NCI-H345 (cell line): Measurements from ENCODE around the gene FADS2.

Source experiments
- DNase-seq: peaks from one replicate; lab custom pipeline; 2025; lab: John Stamatoyannopoulos, UW

Gene FADS2

DNA sequence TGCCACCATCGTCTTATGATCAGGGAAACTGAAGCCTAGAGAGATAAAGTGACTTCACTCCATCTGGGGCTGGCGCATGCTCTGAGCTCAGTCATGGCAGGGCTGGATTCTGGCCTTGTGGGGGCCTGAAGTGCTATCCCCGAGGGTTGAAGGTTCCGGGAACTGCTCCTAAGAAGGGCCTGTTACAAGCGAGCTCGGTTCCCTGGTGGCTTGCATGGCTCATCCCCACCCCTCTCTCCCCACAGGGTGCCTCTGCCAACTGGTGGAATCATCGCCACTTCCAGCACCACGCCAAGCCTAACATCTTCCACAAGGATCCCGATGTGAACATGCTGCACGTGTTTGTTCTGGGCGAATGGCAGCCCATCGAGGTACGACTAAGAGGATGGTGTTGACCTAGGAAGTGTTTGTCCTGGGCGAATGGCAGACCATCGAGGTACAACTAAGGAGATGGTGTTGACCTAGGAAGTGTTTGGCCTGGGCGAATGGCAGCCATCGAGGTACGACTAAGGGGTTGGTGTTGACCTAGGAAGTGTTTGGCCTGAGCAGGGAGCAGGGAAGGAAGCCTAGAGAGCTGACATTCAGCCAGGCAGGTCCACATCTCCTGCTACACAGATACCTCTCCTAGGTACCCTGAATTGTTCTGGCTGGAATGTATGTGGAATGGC lies 19.9 kb downstream of the FADS2 start:
- no peak for DNase-seq

DNA sequence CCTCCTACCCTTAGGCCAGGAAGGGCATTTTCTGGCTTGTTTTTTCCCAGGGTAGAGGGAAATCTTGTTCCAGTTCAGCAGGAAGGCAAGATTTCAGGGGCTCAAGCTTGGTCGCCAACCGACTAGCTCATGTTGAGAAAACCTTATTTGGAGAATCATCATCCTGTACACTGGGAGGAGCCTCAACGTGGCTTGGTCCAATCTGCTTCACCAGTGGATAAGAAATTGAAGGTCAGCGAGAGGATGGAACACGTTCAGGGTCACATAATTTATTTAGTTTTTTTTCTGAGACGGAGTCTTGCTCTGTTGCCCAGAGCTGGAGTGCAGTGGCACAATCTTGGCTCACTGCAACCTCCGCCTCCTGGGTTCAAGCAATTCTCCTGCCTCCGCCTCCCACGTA lies 20.5 kb downstream of the FADS2 start:
- no peak for DNase-seq

DNA sequence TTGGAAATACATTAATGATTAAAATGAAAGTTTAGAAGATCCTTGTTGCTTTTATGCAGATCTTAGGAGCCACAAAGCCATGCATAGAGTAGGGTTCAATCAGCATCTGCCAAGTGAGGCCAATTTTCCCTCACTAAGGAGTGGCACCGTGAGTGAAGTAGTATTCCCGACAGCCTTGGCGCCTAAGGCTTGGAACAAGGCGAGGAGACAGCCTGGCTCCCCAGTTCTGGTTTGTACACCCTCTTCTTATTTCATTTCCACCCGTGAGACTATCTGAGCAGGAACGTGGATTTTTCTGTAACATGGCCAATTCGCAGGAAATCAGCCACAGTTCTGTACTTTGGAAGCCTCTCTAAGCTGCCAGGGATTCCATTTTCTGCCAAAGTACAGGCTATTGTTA lies 22.6 kb downstream of the FADS2 start:
- DNase-seq, result no peak

DNA sequence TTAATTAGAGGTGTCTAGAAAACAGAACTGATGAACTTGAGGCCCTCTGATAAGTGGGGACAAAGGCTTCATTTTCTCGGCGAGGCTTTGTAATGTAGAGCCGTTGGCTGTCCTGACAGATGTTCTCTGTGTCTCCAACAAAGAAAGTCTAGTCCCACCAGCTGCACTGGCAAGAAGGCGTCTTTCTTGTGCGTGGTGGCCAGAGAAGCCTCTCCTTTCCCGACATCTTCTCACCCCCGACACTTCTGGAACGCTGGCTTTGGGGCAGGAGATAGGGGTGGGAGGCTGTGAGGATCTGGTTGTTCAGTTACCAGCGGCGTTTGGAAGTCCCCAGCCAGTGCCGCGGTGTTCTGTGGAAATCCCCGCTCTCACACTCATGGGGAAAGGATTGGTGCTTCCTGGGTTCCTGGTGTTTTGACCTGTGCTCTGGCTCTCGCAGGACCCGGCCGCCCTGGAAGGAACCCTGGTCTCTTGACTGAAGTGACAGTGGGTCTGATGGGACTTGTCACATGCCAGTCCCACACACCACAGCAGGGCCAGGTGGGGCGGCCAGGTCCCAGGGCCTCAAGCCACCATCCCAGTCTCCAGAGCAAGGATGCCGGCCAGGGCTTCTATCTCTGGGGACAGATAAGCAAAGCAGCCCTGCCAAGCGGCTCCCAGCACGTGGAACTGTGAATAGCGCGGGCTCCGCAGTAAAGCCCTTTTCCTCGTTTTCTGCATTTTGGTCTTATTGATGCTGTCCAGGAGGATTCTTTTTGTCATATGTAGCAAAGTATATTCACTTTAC lies 23.2 kb downstream of the FADS2 start:
- DNase-seq, result no peak

DNA sequence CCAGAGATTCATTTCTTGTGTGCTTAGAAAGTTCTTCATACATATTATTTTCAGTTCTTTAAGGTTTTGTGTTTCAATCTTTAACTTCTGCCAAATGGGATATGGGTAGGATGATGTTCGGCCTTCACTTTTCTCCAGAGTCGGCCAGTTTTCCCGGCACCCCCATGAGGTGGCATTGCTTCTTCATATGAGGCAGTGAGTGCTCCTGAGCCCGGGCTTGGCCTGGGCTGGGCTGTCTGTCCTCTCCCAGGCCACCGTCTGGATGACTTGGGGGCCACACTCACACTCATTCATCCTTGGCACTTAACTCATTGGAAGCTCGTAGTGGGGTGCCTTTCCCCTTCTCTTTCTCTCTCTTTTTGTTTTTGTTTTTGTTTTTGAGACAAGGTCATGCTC lies 23.8 kb downstream of the FADS2 start:
- no peak for DNase-seq

DNA sequence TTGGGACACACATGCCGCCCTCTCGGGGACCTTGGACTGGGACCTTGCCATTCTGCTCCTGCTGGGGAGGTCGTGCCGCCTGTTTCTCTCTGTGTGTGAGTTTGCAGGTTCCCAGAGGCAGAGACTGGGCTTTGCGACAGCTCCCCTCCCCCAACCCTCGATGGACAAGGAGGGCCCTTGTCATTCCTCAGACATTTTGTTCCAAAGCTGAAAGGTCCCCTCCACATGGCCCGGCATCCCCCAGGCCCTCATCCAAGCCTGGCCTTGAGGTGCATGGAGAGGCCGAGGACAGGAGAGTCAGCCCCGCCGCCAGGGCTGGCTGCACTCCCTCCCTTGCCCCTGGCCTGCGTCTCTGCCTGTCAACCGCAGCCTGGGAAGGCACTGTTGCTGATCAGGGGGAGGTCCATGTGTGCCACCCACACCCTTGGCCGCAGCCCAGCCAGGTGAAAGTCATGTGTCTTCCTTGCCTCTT lies 25.6 kb downstream of the FADS2 start:
- DNase-seq, result no peak

DNA sequence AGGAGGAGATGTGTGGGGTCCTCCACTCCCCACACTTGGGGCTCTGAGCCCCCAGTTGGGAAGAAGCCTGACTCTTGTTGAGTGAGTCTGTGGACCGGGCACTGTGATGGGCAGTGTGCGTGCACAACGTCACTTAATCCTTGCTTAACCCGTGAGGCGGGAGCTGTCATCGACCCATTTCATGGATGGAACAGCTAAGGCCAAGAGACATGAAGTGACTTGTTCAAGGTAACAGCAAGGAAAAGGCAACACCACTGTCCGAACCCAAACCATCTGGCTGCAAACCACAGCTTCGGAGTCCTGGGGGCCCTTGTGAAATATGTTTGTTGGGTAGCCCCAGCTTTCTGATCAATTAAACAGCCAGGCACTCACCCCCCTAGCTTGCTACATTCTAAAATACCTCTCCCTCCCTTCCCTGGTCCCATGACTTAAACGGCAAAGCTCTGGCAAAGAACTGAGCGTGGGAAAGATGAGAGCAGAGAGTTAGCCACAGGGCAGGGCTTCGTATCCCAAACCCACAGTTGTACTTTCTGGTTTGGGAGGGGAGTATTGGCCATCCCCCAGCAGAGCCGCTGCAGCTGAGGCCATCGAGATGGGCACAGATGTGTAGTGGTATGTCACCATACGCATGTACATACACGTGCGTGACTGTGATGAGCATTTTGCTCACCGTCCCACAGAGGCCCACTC lies 26.3 kb downstream of the FADS2 start:
- no peak for DNase-seq

DNA sequence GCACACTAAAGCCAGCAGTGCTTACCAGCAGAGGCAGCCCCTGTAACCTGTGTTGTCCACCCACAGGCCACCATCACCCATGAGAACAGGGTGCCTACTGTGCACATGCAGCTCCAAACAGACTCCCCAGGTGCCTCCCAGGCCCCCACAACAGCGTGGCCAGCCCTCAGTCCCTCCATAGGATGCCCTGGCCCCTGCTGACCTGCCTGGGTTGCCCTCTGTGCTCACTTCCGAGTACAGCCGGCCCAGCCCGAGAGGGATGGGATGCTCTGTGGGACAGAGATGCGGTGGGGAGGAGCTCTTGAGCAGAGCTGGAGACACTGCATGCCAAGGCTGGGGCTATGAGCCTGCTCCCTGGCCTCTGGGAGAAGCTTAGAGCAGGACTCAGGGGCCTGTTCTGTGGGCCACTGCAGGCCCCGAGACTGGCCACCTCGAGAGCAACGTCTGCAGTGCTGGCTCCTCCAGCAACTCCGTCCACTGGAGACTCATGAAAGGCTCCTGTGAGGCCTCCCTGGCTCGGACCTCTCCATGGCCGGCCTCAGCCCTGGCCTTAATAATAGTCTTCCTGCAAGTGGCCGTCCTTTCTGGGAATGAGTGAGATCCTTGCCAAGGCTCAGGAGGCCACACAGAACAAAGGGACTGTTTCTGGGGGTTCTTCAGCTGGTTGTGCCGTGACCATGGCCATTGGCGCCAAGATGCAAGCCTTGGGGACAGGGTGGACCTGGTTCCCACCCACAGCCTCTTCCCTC lies 27.0 kb downstream of the FADS2 start:
- no peak for DNase-seq

DNA sequence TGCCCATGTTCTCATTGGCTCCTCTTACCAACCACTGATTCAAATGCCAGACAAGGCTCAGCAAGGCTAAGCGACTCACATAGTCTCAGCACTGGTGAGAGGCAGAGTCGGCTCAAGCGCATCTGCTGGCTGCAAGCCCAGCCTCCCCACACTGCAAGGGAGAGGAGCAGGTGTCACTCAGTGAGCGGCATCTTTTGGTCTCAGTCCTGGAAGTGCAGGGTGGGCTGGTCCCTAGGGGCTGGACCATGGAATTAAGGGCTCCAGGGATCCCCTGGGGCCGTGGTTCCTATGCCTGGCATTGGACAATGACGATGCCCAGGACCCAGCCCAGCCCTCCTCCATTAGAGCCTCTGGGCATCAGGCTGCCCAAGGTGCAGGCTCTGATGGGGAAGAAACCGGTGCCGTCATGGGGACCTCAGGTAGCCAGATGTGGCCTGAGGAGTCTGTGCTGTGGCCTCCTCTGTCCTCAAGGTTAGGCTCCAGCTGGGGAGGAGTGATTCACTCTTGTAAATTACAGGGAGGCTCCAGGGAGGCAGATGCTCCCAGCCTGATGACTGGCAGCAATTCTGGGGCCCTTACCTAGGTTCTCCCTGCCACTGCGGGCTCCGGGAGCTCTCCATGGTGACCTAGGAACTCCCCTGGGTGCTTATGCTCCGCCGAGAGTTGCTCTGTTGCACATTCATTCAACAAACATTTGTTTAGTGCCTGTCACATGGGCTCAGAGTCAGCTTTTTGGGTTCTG lies 28.0 kb downstream of the FADS2 start:
- DNase-seq, result no peak

DNA sequence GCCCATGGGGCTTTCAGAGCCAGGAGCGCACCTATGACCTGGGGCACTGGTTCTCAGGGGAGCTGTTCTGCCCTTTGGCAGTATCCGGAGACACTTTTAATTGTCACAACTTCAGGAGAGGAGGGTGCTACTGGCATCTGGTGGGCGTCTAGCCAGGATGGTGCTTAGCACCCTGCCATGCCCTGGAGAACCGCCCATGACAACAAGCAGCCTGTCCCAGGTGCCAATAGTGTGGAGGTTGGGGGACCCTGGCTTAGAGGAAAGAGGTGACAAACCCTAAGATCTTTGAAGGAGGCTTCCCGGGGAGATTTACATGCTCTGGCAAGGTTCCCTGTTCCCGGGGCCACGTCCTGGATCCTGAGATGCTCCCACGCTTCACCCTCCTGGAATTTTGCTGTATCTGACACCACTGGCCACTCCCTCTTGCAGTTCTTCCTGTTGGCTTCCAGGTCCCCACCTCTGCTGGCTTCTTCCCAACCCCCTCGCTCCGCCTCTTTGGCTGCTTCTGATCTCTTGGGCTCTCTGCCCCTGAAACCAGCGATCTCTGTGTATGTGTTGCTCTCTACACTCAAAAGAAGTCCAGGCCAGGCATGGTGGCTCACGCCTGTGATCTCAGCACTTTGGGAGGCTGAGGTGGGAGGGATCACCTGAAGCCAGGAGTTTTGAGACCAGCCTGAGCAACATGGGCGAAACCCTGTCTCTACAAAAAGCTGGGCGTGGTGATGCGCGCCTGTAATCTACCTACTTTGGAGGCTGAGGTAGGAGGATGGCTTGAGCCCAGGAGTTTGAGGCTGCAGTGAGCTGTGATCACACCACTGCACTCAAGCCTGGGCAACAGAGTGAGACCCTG lies 32.2 kb downstream of the FADS2 start:
- DNase-seq, result no peak

DNA sequence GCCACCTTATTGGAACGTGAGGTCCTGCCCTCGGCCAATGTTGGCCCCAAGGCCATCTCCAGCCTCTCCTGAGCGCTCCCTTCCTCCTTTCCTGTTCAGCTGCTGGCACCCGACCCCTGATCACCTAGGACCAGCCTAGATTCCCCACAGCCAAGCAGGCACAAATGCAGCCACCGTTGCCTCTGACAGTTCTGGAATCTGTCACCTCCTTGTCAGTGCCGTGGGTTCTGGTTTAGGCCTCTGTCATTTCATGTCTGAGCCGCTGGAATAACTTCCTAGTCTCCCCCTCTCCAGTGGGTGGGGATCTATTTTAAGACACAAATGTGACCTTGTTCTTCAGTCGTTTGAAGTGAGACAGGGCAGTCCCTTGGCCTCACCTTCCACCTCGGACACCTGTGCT lies 33.5 kb downstream of the FADS2 start:
- DNase-seq, result no peak

DNA sequence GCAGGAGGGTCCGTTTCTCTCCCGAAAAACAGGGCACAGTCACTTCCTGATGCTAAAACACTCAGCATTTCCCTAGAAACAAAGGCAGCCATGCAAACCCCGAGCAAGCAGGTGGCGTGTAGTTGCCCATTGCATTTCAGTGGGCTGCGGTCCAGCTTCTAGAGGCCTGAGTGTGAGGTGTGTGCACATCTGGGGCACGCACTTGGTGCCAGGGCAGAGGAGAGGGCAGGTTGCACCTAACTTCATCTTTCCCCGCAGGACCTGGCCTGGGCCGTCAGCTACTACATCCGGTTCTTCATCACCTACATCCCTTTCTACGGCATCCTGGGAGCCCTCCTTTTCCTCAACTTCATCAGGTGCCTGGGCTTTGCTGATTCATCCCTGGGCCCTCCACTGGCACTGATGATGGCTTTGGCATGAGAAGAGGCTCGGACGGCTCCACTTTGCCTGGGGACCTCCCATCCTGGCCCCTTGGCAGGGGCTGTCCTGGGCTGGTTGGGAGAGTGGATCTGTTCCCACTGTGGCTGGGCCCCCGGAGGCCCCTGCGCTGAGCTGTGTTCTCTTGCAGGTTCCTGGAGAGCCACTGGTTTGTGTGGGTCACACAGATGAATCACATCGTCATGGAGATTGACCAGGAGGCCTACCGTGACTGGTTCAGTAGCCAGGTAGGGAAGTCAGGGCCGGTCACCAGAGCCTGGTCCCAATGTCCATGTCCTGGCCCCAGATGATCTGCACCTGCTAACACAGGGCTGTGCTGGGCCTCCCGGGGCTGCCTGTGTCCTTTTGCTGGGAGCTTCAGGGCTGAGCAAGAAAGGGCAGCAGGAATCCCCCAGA lies 34.8 kb downstream of the FADS2 start:
- no peak for DNase-seq

DNA sequence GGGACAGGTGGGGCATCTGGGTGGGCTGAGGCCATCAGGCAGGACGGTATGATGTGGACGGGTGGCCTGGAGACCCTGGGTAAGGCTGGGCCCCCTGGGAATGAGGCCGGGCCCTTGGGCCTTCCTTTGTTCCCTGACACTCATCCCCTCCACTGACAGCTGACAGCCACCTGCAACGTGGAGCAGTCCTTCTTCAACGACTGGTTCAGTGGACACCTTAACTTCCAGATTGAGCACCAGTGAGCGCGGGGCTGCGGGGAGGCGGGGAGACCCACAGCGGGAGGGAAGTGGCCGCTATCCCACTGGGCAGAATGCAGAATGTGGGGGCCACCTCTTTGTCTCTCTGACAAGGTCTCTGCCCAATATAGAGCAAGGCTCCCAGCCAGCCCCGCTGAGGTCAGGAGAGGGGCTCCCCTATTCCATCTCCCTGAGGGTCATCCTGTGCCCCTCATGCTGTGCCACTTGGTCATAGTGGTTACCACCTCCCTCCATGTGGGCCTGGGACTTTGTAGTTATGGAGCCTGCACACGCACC lies 35.5 kb downstream of the FADS2 start:
- DNase-seq, result no peak

DNA sequence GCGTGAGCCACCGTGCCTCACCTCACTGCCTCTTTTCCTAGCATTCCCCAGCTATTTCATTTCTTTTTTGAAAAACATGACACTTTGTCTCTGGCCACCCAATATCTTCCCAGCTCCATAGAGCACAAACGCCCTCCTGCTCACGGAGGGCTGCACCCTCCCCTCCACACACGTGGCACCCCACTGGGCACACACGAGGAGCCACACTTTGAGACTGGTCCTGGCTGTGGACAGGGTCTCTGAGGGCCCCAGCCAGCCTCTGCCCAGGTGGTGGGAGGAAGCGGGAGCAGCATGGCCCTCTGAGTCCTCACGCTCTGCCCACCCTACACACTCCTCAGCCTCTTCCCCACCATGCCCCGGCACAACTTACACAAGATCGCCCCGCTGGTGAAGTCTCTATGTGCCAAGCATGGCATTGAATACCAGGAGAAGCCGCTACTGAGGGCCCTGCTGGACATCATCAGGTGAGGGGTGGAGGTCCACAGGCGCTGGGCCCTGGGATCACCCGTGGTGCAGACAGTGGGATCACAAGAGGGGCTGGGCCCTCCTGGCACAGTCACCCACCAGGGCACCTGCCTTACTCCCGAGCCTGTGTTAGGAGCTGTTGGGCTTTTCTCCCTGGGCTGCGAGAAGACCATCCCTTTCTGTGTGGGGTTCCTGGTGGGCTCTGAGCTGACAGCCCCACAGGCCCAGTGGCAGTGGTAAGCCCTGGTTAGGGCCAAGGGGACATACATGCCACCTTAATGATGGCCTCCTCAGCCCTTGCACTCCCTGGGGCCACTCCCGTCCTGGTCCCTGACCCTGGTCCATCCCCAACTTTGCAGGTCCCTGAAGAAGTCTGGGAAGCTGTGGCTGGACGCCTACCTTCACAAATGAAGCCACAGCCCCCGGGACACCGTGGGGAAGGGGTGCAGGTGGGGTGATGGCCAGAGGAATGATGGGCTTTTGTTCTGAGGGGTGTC lies 37.0 kb downstream of the FADS2 start:
- DNase-seq, result no peak

DNA sequence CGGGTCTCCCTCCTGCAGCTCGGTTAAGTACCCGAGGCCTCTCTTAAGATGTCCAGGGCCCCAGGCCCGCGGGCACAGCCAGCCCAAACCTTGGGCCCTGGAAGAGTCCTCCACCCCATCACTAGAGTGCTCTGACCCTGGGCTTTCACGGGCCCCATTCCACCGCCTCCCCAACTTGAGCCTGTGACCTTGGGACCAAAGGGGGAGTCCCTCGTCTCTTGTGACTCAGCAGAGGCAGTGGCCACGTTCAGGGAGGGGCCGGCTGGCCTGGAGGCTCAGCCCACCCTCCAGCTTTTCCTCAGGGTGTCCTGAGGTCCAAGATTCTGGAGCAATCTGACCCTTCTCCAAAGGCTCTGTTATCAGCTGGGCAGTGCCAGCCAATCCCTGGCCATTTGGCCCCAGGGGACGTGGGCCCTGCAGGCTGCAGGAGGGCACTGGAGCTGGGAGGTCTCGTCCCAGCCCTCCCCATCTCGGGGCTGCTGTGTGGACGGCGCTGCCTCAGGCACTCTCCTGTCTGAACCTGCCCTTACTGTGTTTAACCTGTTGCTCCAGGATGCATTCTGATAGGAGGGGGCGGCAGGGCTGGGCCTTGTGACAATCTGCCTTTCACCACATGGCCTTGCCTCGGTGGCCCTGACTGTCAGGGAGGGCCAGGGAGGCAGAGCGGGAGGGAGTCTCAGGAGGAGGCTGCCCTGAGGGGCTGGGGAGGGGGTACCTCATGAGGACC lies 38.3 kb downstream of the FADS2 start:
- DNase-seq, result no peak

DNA sequence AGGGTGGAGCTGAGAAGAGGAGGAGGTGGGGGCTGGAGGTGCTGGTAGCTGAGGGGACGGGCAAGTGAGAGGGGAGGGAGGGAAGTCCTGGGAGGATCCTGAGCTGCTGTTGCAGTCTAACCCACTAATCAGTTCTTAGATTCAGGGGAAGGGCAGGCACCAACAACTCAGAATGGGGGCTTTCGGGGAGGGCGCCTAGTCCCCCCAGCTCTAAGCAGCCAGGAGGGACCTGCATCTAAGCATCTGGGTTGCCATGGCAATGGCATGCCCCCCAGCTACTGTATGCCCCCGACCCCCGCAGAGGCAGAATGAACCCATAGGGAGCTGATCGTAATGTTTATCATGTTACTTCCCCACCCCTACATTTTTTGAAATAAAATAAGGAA lies 38.9 kb downstream of the FADS2 start:
- DNase-seq, result no peak

DNA sequence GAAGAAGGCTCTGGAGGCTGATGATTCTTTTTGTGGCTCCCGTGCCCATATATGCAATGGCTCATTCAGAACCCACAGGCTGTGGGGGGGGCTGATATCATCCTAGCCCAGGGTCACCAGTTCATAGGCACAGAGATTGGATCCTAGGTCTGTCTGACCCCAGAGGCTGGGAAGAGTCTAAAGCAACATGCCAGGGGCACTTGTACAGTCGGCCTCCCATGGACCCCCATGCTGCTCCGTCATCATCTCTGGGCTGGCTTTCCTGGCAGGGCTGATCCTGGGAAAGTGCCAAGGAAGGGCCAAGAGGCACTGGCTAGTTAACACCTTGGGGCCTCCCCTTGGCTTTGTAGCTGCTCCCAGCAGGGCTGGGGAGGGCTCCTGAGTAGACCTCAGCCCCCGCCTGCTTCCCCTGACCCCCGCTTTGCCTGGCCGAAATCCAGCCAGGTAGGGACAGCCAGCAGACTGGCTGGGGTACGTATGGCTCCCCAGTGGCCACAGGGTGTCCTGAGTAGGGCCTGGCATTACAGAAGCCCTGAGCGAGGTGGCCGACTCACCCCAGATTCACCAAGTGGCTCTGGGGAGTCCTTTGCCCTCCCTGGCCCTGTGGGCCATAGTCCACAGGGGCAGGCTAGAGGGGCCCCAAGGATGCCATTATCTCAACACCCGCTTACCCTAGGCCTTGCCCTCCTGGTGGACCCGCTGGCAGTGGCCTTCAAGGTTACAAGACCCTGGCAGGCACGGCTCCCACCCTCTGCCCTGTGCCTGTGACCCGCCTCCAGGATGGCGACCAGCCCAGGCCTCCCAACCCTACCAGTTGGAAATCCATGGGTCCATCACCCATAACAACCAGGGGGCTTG lies 40.7 kb downstream of the FADS2 start:
- no peak for DNase-seq
